ENCODE results near the gene SNAP47.

The SNAP47 gene

DNA sequence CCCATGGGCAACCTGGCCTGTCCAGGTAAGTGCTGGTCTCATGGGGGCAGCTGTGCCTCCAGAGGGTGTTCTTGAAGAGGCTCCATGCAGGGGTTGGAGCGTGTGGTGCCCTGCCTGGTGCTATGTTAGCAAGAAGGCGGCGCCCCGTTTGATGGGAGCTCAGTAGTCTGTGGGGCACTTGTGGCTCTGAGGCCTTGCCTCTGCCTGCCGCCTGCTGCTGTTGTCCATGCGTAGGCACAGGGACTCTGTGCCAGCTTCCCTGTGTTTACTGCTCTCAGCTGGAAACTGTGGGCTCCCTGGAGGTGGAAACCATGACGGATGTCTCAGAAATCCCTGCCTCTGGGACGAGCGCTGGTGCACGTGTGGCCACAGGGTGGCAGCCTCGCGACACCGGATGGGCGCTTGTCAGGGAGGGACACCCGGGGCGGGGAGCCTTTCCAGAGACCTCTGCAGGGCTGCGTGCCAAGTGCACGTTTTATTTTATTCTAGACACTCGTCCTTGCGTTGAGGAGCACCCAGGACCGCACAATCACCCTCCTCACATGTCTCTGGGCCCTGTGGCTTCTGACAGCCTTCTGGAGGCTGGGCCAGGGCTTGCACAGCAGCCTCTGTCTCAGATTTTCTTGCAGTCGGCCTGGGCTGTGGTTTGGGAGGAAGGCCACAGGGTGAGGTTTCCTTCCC lies 27.1 kb downstream of the SNAP47 start:
- Histone ChIP-seq H2AFZ (ENCODE audit: low read length) (no peak overlapping the region), H4K20me1 (ENCODE audit: insufficient read depth, low read length, poor library complexity, severe bottlenecking) (peaks cover 24% of the 10 kb centered on the region)

DNA sequence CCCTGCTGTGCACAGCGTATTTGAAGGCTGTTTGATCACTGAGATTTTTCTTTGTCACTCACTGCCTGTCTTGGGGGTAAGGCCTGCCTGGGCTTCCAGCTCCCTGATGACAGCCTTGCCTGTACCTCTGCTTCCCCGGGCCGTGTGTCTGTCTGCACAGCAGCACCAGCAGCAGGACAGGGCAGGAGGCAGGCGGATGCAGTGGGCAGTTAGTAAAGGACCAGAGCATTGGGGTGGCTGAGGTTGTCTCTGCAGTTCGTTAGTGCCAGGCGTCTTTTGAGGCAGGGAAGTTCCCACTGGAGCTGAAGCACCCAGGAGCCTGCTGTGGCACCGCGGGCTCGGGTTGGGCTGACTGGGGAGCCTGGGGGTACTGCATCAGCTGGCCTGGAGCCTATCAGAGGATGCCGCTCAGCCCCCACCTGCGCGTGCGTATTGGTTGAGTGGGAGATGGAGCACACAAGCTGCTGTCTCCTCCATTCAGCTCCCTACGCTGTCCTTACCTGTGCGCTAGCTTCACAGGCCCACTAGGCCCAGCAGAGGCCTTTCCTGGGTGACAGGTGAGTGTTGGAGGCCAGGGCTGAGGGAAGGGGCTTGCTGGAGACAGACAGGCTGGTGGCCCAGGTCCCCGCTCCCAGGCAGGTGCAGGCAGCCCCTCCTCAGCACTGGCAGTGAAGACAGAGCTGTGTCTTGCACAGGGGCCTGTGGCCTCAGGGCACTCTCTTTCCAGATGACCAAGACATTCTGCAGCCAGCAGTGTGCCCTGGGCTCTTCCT lies 28.2 kb downstream of the SNAP47 start:
- Histone ChIP-seq H3K36me3 (ENCODE audit: insufficient read depth, low read length) (peaks cover 53% of the 10 kb centered on the region; the same call in 1 of the 2 replicates), H3K4me1 (ENCODE audit: insufficient read depth, low read length, poor library complexity, severe bottlenecking) (peaks cover 41% of the 10 kb centered on the region), H2AFZ (ENCODE audit: low read length) (no peak overlapping the region), H3K9ac (ENCODE audit: low read depth, low read length, poor library complexity, severe bottlenecking) (no peak overlapping the region), H3F3A (ENCODE audit: low read depth) (peaks cover 11% of the 10 kb centered on the region), H3K4me3 (ENCODE audit: low read length, poor library complexity, severe bottlenecking) (no peak overlapping the region), H3K9me2 (replicated peaks; ENCODE audit: low read depth, low read length) (no peaks in the 10 kb centered on the region), H3K27me3 (ENCODE audit: insufficient read depth, low read length, poor library complexity, severe bottlenecking) (no peaks in the 10 kb centered on the region), H3K79me2 (ENCODE audit: insufficient read depth, low read length) (peaks cover 15% of the 10 kb centered on the region; the same call in 1 of the 2 replicates), H3K9me3 (ENCODE audit: insufficient read depth, low read depth, low read length) (no peaks in the 10 kb centered on the region), H3K4me2 (ENCODE audit: low read depth, low read length, poor library complexity, severe bottlenecking) (peak overlapping the region; percentile 53), H4K20me1 (ENCODE audit: insufficient read depth, low read length, poor library complexity, severe bottlenecking) (peaks cover 24% of the 10 kb centered on the region)
- TF ChIP-seq EZH2phosphoT487 (IDR thresholded peaks at IDR 0.05; ENCODE audit: borderline replicate concordance), result no peak
- TF ChIP-seq, protein P1, sequence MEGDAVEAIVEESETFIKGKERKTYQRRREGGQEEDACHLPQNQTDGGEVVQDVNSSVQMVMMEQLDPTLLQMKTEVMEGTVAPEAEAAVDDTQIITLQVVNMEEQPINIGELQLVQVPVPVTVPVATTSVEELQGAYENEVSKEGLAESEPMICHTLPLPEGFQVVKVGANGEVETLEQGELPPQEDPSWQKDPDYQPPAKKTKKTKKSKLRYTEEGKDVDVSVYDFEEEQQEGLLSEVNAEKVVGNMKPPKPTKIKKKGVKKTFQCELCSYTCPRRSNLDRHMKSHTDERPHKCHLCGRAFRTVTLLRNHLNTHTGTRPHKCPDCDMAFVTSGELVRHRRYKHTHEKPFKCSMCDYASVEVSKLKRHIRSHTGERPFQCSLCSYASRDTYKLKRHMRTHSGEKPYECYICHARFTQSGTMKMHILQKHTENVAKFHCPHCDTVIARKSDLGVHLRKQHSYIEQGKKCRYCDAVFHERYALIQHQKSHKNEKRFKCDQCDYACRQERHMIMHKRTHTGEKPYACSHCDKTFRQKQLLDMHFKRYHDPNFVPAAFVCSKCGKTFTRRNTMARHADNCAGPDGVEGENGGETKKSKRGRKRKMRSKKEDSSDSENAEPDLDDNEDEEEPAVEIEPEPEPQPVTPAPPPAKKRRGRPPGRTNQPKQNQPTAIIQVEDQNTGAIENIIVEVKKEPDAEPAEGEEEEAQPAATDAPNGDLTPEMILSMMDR (conservative IDR thresholded peaks at IDR 0.05; ENCODE audit: low read length), result no peak

More for the DNA sequence above, 27.1 kb downstream of the SNAP47 start:
- H3K9me2 ChIP-seq (replicated peaks; ENCODE audit: low read depth, low read length), result no peaks in the 10 kb centered on the region
- peak overlapping the region; percentile 53 for H3K4me2 ChIP-seq (ENCODE audit: low read depth, low read length, poor library complexity, severe bottlenecking)
- TF ChIP-seq, protein P1 (conservative IDR thresholded peaks at IDR 0.05; ENCODE audit: low read length), result peak; percentile 96
- no peak for TF ChIP-seq EZH2phosphoT487 (IDR thresholded peaks at IDR 0.05; ENCODE audit: borderline replicate concordance)
- peaks cover 49% of the 10 kb centered on the region; the same call in 1 of the 2 replicates for H3K36me3 ChIP-seq (ENCODE audit: insufficient read depth, low read length)
- no peak overlapping the region for H3K9ac ChIP-seq (ENCODE audit: low read depth, low read length, poor library complexity, severe bottlenecking)
- H3K9me3 ChIP-seq (ENCODE audit: insufficient read depth, low read depth, low read length), result no peaks in the 10 kb centered on the region
- peaks cover 11% of the 10 kb centered on the region for H3F3A ChIP-seq (ENCODE audit: low read depth)
- H3K4me3 ChIP-seq (ENCODE audit: low read length, poor library complexity, severe bottlenecking), result no peak overlapping the region
- H3K79me2 ChIP-seq (ENCODE audit: insufficient read depth, low read length), result peaks cover 15% of the 10 kb centered on the region; the same call in 1 of the 2 replicates
- peaks cover 40% of the 10 kb centered on the region for H3K4me1 ChIP-seq (ENCODE audit: insufficient read depth, low read length, poor library complexity, severe bottlenecking)
- H3K27me3 ChIP-seq (ENCODE audit: insufficient read depth, low read length, poor library complexity, severe bottlenecking), result no peaks in the 10 kb centered on the region

DNA sequence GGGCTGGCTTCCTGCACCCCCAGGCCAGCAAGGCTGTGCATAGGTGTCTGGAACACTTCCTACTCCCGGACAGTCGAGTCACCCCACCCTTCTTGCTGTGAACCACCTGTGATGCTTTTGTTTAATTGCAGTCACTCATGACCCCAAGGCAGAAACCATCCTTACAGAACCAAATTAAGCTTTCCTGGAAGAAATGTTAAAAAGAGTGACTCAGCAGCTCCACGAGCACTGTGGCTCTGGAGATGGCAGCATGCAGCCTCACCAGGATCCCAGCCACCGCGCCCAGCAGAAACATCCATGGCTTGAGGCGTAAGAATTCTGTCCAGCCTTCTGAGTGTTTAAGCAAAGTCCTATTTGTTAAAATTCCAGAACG lies 28.8 kb downstream of the SNAP47 start:
- Histone ChIP-seq H3K79me2 (ENCODE audit: insufficient read depth, low read length) (peaks cover 15% of the 10 kb centered on the region; the same call in 1 of the 2 replicates), H3K4me3 (ENCODE audit: low read length, poor library complexity, severe bottlenecking) (no peak overlapping the region), H3K9me3 (ENCODE audit: insufficient read depth, low read depth, low read length) (no peaks in the 10 kb centered on the region), H3K36me3 (ENCODE audit: insufficient read depth, low read length) (peaks cover 54% of the 10 kb centered on the region; the same call in 1 of the 2 replicates), H3K9ac (ENCODE audit: low read depth, low read length, poor library complexity, severe bottlenecking) (no peak overlapping the region), H3K9me2 (replicated peaks; ENCODE audit: low read depth, low read length) (no peaks in the 10 kb centered on the region), H3K4me2 (ENCODE audit: low read depth, low read length, poor library complexity, severe bottlenecking) (no peak overlapping the region), H3F3A (ENCODE audit: low read depth) (peaks cover 11% of the 10 kb centered on the region), H4K20me1 (ENCODE audit: insufficient read depth, low read length, poor library complexity, severe bottlenecking) (peaks cover 24% of the 10 kb centered on the region), H3K27me3 (ENCODE audit: insufficient read depth, low read length, poor library complexity, severe bottlenecking) (no peaks in the 10 kb centered on the region), H2AFZ (ENCODE audit: low read length) (no peak overlapping the region), H3K4me1 (ENCODE audit: insufficient read depth, low read length, poor library complexity, severe bottlenecking) (peaks cover 41% of the 10 kb centered on the region)
- TF ChIP-seq, protein P1 (conservative IDR thresholded peaks at IDR 0.05; ENCODE audit: low read length), result no peak
- TF ChIP-seq EZH2phosphoT487 (IDR thresholded peaks at IDR 0.05; ENCODE audit: borderline replicate concordance), result no peak

All from Loucy (cell line).